C4-2B (cell line): ENCODE results near the gene MEIS1.

Source experiments
- H3K27ac ChIP-seq: fragments of 450-650 bp; 2 replicates; pipeline ENCODE4 v1.5.1; 2017
- CTCF ChIP-seq: fragments of 450-650 bp; conservative IDR thresholded peaks from 2 replicates; pipeline ENCODE4 v1.5.1; 2017; ENCODE audit warnings: mild to moderate bottlenecking
- ZFX ChIP-seq: fragments of 450-650 bp; IDR thresholded peaks from 2 replicates; pipeline ENCODE4 v1.6.1; 2017

MEIS1 gene

GRCh38 chr2:66578054-66578686 is 143.2 kb downstream of the MEIS1 start:
- TF ChIP-seq CTCF (no peak), ZFX (no peak)
- H3K27ac ChIP-seq = no peak overlapping the region

DNA sequence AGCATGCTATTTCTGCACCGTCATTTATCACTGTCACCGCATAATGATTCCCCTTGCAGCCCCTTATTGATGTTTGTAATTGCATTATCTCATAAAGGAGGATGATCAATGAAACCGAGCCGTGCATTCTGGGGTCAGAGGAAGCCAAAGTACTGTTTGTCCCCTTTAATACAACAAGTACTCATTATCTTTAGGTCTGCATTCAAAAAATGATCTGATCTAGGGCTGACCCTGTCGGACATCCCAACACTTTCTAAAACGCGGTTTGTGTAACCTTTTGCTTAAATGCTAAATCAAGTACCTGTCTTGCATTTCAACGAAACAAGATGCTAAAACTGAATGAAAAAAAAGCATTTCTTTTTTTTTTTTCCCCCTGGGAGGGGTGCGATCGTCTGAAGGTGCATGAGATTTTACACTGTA is 143.8 kb downstream of the MEIS1 start:
- no peak for TF ChIP-seq CTCF
- TF ChIP-seq ZFX = no peak
- H3K27ac ChIP-seq = no peak overlapping the region

- no peak for TF ChIP-seq CTCF
- TF ChIP-seq ZFX = no peak
- H3K27ac ChIP-seq = no peak overlapping the region
Observed at GRCh38 chr2:66579186-66580126, 144.5 kb downstream of the MEIS1 start.

GRCh38 chr2:66580166-66581049 is 145.5 kb downstream of the MEIS1 start:
- TF ChIP-seq CTCF (no peak), ZFX (no peak)
- H3K27ac ChIP-seq = no peak overlapping the region

GRCh38 chr2:66581339-66582103 is 146.6 kb downstream of the MEIS1 start:
- TF ChIP-seq CTCF = no peak
- no peak for TF ChIP-seq ZFX
- H3K27ac ChIP-seq = no peak overlapping the region

DNA sequence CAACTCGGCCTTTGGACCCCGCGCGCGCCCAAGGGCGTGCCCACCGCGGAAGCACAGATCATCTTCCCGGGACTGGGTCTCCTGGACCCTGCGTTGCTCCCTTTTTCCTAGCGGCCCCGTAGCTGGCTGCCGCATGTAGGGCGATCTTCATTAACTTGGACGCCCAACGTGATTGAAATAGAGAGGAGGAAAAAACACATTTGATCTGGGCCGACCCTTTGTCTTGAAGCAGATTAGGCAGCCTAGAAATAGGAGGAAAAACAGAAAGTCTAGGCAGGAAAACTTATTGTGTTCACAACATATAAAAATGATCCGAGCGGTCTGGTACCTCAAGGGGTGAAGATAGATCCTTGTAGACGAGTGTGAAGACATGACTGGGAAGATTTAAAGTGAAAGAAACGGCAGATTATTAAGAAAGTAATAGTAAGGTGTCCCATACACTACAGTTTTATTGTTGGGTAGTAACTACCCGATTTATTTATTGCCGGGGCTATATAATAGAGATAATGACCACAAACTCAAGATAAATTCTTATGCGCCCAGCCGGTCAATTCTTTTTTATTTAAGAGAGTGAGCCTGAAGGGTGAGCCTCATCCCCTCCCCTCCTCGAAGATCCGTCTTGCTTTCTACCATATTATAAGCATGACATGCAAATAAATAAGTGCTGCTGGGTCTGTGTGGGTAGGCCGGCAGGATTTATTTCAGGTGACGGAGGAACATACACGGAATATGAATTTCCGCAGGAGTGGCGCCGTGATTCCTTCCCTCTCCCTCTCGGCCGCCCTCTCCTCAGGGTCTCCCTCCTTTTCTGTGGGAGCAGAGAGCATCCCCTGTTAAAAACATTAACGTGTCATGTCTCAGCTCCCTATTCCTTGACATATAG is 147.4 kb downstream of the MEIS1 start:
- no peak for TF ChIP-seq ZFX
- TF ChIP-seq CTCF = no peak
- no peak overlapping the region for H3K27ac ChIP-seq
